NCI-H2107 treated with DMSO at 0.1 percent for 48 hours (cell line): ENCODE measurements around the gene ADGRL2.
"Not testable (repeated sequence)": the region's sequence is repeated elsewhere in the genome, so short reads cannot be mapped to it uniquely, and the experiment has no call there.

Experiments
- DNase-seq: peaks from one replicate; lab custom pipeline; 2025; ENCODE audit not compliant: unreplicated experiment; lab: John Stamatoyannopoulos, UW

ADGRL2 gene

DNA sequence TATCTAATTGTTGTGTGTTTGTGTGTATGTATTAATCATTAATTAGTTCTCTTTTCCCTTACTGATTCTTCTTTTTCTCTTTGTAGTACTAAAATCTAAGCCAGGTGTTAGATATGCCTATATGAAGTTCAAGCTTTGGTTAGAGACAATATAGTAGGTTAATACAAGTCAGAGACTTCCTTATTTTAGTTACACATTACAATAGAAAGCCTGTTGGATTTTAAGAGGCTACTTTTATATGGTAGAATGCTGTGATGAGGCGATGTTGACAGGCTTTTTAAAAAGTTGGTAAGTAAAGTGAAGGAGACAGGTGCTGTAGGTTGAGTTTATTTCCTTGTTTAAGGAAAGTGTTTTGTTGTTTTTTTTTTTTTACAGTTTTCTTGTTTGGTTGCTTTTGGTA lies 45.9 kb downstream of the ADGRL2 start:
- DNase-seq: no peak

DNA sequence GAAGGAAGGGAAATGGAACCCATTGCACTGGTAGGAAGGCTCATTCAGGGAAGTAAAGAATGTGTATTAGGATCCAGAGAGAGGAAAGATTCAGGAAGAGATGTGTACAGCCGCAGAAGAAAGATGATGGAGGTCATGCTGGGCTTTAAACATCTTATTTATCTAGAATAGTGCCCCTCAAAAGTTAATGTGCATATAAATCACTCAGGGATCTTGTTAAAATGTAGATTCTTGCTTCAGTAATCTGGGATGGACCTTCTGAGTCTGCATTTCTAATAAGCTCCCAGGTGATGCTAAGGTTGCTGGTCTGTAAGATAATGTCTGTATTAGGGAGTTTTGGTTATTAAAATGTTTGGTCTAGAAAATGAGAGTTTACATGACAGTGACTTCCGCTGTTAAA lies 46.3 kb downstream of the ADGRL2 start:
- DNase-seq: no peak

DNA sequence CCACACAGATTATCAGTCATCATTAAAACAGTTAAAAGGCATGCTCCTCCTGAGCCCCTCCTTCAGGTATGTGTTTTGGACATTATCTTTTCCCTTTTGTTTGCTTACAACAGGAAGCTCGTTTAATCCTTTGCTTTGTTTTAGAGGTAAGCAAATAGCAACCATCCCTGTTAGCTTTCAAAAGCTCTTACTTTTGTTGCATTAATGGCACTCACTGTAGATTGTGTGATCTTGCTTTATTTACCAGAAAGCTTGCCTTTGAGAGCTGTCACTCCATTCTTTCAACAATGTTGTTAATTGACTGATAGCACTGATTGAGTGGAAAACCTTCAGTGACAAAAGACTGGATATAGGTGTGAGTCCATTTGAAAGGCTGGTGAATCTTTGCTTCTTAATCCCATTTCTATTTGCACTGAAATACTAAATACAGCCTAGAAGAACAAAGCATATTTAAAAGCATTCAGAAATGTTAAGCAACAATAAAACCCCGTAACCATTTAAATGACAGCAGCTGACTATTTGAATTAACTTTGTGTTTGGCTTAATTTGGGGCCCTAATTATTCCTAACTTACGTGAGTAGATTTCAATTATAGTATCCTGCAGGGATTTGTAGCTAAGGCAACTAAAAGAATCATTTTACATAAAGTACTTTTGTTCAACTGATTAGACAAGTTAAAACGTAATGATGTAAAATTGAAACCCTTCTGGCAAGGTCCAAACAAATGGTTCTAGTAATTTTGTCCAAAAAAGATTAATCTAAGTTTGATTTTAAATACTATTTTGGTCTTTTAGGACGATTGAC lies 48.3 kb downstream of the ADGRL2 start:
- DNase-seq: no peak

DNA sequence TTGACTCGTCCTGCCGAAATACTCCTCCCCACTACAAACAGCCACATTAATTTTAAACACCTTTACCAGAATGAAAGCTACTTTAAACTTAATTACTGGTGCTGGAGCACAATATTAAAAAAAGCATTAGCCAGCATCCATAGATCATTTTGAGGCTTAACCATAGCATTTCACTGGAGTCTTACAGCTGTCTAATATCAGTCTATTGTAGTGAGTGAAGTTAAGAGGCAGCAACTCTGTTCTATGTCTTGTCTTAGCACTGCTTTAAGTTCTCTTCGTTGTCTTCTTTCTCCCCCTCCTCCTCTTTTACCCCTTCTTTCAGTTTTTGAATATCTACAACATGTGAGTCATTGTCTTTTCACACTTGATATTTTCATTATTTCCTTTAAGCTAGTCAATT lies 49.3 kb downstream of the ADGRL2 start:
- no peak for DNase-seq

DNA sequence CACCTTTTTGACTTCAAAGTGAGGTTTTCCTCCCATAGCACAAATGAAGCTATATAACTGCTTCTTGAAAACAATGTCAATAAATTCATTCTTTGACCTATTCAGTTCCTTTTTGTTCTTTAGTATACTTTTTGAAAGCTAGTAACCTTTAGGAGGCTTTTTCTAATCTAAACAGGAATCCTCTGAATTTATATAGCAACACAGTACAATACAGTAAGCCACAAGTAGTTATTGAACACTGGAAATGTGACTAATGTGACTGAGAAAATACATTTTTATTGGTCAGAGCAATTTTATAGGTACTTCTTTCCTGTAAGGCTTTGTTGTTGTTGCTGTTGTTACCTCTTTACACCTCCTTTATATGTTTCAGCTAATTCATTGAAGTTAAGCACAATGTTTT lies 49.8 kb downstream of the ADGRL2 start:
- DNase-seq: no peak

DNA sequence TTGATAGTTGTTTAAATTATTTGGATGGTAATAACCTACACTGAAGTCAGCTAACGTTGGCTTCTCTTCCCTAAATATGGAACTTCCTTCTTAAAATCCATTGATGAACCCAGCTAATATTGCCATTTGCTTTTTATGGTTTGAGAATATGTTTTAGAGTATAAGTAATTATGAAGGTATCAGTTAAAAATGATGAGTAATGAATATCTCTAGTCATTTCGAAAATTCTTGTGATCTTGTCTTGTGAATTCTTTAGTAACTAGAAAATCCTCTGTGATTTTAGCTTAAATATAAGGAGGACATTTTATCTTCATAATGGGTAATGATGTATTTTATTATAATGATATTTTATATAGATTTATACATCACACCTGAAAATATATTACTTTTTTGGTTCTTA lies 50.5 kb downstream of the ADGRL2 start:
- DNase-seq: no peak

DNA sequence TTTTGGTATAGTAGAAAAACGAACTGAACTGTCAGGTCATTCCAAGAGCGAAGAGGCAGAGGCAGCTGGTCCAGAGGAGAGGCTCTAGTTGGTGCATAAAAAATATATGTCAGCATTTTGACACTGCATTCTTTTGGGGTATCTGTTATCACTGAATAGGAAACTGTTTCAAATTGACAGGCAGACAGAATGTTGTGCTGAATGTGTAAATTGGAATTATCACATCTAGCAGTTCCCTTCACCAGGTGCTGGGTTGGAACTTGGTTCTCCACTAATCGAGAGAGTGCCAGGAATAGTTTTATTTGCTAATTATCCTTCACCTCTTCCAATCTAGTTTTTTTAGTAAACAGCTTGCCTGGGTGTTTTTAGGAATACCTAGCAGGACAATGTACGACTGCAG lies 52.2 kb downstream of the ADGRL2 start:
- no peak for DNase-seq

DNA sequence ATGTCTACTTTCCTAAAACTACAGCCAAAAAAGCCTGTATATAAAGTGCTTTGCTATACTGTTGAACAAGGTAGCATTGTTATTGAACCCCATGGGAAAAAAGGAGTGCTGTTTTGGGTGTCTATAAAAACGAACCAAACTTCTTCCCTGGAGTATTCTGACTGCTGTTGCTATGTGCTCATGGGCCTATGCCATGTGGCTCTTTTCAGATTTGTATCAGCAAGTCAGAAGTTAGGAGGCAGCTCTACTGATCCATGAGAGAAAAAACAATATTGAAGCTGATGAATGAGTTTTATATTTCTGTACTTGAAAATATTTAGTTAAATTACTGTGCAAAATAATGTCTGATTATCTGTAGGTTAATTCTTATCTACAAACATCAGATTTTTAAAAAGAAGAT lies 66.5 kb downstream of the ADGRL2 start:
- DNase-seq: no peak

DNA sequence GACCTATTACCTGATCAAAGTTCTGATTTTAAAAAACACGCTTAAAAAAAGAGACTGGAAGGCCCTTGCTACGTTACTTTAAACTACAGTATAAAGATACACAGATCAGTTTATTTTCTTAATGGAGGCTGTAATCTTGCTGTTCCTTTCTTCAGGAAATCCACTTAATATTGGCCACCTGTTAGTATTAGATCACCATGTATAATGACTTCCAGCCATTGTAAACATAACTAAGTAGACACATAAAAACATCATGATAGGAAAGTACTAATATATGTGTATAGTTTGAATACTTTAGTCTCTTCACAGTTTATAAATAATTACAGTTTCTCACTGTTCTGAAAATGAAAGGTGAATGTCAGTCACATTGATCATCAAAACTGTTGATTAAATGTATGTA lies 68.6 kb downstream of the ADGRL2 start:
- no peak for DNase-seq

DNA sequence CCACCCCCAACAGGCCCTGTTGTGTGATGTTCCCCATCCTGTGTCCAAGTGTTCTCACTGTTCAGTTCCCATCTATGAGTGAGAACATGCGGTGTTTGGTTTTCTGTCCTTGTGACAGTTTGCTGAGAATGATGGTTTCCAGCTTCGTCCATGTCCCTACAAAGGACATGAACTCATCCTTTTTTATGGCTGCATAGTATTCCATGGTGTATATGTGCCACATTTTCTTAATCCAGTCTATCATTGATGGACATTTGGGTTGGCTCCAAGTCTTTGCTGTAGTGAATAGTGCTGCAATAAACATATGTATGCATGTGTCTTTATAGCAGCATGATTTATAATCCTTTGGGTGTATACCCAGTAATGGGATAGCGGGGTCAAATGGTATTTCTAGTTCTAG lies 70.4 kb downstream of the ADGRL2 start:
- not testable (repeated sequence) for DNase-seq

DNA sequence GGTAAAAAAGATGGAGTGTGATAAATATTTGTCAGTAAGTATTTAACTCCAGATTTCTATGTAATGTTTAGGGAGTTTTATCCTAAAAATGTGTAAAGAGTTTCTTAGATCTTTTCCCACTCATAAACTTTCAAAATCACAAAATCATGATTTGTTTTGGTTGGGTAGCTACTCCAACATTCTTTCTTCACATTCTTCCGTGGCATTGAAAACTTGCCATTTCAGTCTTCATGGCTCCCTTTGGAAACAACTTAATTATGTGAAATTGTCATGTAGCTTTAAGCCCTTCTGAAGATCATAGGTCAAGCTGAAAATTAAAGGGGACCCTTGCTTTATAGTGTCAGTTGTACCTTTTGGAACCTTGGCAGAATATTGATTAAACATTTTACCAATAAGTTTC lies 73.2 kb downstream of the ADGRL2 start:
- DNase-seq: no peak

DNA sequence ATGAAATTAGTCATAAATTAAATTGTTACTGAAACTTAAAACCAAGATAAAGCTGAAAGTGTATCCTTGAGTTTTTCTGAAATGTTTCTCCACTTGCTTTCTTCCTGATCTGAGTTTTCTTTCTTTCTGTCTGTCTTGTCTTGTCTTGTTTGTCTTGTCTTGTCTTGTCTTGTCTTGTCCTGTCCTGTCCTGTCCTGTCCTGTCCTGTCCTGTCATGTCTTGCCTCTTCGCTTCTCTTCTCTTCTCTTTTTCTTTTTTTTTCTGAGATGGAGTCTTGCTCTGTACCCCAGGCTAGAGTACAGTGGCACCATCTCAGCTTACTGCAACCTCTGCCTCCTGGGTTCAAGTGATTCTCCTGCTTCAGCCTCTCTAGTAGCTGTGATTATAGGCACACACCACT lies 73.7 kb downstream of the ADGRL2 start:
- no peak for DNase-seq

DNA sequence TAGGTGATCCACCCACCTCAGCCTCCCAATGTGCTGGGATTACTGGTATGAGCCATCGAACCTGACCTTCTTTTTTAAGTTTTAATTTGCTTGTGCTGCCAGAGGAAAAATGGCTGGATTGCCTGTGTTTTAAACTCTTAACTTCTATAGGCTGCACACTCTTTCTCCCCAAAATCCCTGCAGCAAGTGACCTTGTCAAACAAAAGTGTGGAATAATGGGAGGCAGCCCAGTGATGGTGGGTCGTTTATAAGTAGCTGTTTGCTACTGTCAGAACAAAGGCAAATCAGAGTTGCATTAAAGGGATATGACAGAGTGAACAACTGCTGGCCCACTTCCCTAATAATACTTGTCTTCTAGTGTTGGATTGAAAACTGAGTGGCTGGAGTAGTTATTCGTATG lies 74.2 kb downstream of the ADGRL2 start:
- no peak for DNase-seq

DNA sequence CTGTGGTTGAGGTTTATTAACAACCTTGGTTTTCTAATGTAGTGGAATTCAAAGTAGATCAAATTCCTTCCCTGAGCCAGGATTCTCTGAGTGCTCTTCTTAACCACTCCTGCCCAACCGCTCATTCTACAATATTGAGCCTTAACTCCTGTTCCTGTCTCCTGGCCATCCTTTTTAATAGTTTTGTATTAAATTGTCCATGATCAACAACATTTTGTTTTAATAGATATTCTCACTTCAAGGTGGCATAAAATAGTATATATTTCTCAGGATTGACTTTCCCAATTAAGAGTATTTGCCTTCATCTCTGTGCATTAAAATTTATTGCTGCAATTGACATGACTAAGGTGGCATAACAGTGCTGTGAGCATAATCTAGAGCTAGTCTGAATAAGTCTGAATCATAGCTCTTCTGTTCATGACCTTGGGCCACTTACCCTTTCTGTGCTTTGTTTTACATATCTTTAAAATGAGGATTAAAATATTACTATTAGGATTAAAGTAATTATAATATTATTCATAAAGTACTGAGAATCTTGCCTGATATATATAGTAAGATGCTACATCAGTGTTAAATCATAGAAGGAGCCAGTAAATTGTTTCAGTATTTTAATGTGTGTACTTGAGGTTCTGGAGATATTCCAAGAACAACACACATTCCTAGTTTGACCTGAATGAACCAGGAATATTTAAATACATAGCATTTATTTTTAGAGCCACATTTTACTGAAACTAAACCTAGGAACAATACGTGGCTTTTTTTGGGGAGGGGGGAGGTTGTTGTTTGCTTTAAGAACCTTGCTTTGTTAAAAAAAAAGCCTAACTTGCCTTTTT lies 76.4 kb downstream of the ADGRL2 start:
- DNase-seq: no peak

DNA sequence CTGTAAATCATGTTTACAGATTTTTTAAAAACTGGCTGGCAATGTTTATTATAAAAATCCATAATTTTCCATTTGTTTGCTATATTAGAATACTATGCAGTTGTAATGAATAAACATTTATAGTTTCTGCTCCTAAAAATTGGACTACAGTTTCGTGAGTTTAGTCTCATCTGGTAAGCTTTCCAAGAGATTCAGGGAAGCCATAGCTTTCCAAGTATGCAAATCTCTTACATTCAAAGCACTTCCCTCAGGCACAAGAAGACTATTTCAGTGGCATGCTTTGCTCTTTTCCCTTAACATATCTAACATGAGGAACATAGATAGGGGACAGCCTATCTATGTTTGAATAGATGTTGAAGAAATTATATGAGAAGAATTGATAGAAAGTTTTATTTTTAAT lies 77.2 kb downstream of the ADGRL2 start:
- no peak for DNase-seq

DNA sequence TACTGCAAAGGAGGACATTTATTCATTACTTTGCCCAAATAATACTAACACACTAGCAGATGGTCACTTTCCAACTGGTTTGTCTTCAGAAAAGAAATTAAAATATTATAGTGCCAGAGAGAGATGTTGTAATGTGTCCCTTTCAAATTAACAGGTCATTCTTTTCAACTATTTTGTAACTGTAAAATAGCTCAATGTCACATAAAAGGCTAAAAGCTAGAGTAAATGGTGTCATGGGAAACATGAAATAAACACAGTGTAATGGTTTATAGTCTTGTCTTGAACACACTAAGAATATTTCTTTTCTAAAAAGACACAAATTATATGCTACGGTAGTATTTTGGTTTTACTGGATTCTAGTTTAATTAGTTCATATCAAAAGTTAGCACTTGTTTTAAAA lies 77.8 kb downstream of the ADGRL2 start:
- no peak for DNase-seq

DNA sequence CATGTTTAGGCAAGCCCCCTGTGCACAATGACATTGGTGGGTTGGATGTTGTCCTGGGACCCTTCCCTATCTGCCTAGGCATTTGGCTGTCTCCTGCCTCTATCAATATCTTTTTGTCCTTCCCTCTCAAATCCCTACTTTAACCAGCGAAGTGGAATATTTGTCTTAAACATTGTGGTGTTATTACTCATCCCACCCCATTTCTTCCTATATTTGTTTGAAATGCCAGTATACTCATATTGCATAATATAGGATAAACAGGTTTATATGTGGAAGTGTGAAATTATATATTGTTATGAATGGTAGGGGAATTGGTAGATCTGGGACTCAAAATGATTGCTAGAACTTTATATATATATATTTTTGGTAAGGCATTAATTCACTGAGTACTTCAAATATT lies 80.0 kb downstream of the ADGRL2 start:
- no peak for DNase-seq

DNA sequence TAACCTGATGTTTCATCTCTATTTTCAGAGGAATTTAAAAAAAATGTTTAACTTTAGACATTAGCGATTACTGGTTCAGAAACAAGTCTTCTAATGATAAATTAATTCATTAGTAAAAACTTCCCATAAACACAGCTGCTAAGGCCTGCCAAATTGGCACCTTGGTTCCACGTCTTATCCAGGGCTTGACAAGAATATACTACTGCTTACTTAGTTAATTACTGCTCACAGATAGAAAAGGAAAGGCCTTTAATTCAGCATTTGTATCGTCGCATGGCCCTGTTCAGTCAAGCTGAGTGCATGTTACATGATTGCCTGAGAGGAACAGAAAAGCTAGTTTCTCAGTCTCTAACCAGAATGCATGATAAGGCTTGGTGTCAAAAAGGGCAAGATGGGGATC lies 84.6 kb downstream of the ADGRL2 start:
- no peak for DNase-seq

DNA sequence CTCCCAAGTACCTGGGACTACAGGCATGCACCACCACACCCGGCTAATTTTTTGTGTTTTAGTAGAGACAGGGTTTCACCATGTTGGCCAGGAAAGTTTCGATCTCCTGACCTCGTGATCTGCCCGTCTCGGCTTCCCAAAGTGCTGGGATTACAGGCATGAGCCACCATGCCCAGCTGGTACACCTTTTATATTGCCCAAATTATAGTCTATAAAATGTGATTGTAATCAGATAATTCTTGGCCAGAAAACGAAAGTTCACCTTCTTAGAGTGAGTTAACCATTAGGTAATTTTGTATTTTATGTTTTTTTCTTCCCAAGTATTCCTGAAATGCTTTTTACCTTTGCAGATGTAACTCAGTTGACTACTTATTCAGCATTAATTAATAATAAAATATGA lies 85.6 kb downstream of the ADGRL2 start:
- not testable (repeated sequence) for DNase-seq

DNA sequence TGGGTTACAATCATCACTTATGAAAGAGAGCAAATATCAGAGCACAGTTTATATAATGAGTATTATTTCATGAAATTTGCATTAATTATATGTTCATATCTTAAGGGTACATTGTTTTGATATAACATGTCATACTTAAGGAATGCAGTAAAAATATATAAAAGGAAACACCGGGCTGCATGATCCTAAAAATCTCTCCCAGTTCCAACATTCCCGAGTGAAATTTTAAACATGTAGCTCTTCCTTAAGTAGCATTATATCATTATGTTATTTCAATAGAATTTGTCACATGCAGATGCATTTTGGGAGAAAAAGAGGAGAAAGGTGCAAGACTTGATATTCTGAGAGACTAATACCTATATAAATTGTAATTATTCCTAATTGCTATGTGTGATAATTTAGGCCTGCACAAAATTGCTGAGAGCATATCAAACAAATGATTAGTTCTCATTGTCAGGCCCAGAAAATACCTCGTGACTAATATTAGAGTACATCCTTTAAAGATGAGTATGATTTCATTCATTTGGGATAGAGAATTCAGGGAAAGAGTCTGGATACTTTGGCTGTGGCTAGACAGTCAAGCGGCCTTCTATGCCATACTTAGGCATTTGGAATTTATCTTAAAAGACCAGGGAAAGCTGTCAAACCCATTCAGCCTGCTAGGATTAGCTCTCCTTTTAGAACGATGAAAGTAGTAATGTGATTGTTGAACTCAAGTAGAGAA lies 86.8 kb downstream of the ADGRL2 start:
- DNase-seq: no peak

DNA sequence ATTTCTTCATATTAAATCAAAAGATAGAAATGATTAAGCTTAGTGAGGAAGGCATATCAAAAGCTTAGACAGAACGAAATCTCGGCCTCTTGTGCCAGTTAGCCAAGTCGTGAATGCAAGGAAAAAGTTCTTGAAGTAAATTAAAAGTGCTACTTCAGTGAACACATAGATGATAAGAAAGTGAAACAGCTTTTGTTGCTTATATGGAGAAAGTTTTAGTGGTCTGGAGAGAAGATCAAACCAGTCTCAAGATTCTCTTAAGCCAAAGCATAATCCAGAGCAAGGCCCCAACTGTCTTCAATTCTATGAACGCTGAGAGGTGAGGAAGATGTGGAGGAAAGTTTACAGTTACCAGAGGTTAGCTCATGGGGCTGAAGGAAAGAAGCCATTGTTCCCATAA lies 88.4 kb downstream of the ADGRL2 start:
- DNase-seq: no peak

DNA sequence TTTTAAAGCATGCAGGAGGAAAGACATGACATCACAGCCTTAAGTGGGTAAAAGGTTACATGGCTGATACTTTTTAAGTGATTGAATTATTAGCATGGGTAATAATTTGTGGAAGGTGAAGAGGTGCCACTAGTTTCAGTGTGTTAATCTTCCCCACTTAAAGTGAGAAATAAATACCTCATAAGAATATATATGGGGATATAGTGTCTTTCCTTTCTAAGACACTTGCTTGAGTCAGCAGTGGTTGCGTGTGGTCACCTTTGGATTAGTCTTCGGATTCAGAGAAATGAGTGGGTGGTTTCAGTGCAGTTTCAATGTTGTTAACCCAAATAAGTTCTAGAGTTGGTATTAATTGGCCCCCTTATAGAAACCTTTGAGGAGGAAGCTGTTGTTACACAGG lies 94.1 kb downstream of the ADGRL2 start:
- no peak for DNase-seq
